ENCODE measurements around the gene KCNC3.

The KCNC3 gene

GRCh38 chr19:50318438-50318837, 10.7 kb downstream of the KCNC3 start:
- Histone ChIP-seq H3K27me3 (ENCODE audit: insufficient read depth, insufficient read length) (no peaks in the 10 kb centered on the region), H3K9me3 (ENCODE audit: insufficient read depth, low read length) (no peaks in the 10 kb centered on the region), H3K9ac (ENCODE audit: insufficient read length, low read depth) (no peak overlapping the region), H3K4me3 (ENCODE audit: insufficient read length, low read depth) (no peak overlapping the region), H3K36me3 (ENCODE audit: insufficient read depth, insufficient read length, low read length) (peaks cover 39% of the 10 kb centered on the region), H3K4me1 (ENCODE audit: insufficient read depth, insufficient read length) (peaks cover 5% of the 10 kb centered on the region)
- DNase-seq (ENCODE audit: low read depth, low spot score) = no peak
- TF ChIP-seq SUZ12 (IDR thresholded peaks at IDR 0.05; ENCODE audit: extremely low read depth, insufficient read depth, insufficient read length) (no peak), ZNF274 (IDR thresholded peaks at IDR 0.05; ENCODE audit: low read depth, low read length) (no peak), YY1 (IDR thresholded peaks at IDR 0.05; ENCODE audit: insufficient read depth, insufficient read length) (no peak)

- no peak for TF ChIP-seq SUZ12 (IDR thresholded peaks at IDR 0.05; ENCODE audit: extremely low read depth, insufficient read depth, insufficient read length)
- no peak for TF ChIP-seq YY1 (IDR thresholded peaks at IDR 0.05; ENCODE audit: insufficient read depth, insufficient read length)
- no peak for TF ChIP-seq ZNF274 (IDR thresholded peaks at IDR 0.05; ENCODE audit: low read depth, low read length)
- no peak overlapping the region for H3K4me3 ChIP-seq (ENCODE audit: insufficient read length, low read depth)
- H3K4me1 ChIP-seq (ENCODE audit: insufficient read depth, insufficient read length) = peaks cover 5% of the 10 kb centered on the region
- no peak for DNase-seq (ENCODE audit: low read depth, low spot score)
- H3K9me3 ChIP-seq (ENCODE audit: insufficient read depth, low read length) = no peaks in the 10 kb centered on the region
- no peak overlapping the region for H3K9ac ChIP-seq (ENCODE audit: insufficient read length, low read depth)
- peaks cover 28% of the 10 kb centered on the region for H3K36me3 ChIP-seq (ENCODE audit: insufficient read depth, insufficient read length, low read length)
- H3K27me3 ChIP-seq (ENCODE audit: insufficient read depth, insufficient read length) = no peaks in the 10 kb centered on the region
Measured at GRCh38 chr19:50317115-50317514, 12.1 kb downstream of the KCNC3 start.

- H3K4me3 ChIP-seq (ENCODE audit: insufficient read length, low read depth) = no peak overlapping the region
- peaks cover 5% of the 10 kb centered on the region for H3K4me1 ChIP-seq (ENCODE audit: insufficient read depth, insufficient read length)
- H3K9ac ChIP-seq (ENCODE audit: insufficient read length, low read depth) = no peak overlapping the region
- H3K27me3 ChIP-seq (ENCODE audit: insufficient read depth, insufficient read length) = peaks cover 1% of the 10 kb centered on the region
- peaks cover 27% of the 10 kb centered on the region for H3K36me3 ChIP-seq (ENCODE audit: insufficient read depth, insufficient read length, low read length)
- H3K9me3 ChIP-seq (ENCODE audit: insufficient read depth, low read length) = no peaks in the 10 kb centered on the region
- DNase-seq (ENCODE audit: low read depth, low spot score) = no peak
- no peak for TF ChIP-seq YY1 (IDR thresholded peaks at IDR 0.05; ENCODE audit: insufficient read depth, insufficient read length)
- TF ChIP-seq SUZ12 (IDR thresholded peaks at IDR 0.05; ENCODE audit: extremely low read depth, insufficient read depth, insufficient read length) = no peak
- TF ChIP-seq ZNF274 (IDR thresholded peaks at IDR 0.05; ENCODE audit: low read depth, low read length) = no peak
Measured at GRCh38 chr19:50315773-50316448, 13.3 kb downstream of the KCNC3 start.

- no peak for TF ChIP-seq ZNF274 (IDR thresholded peaks at IDR 0.05; ENCODE audit: low read depth, low read length)
- TF ChIP-seq YY1 (IDR thresholded peaks at IDR 0.05; ENCODE audit: insufficient read depth, insufficient read length) = no peak
- no peak for TF ChIP-seq SUZ12 (IDR thresholded peaks at IDR 0.05; ENCODE audit: extremely low read depth, insufficient read depth, insufficient read length)
- peak overlapping the region; percentile 45 for H3K4me3 ChIP-seq (ENCODE audit: insufficient read length, low read depth)
- H3K36me3 ChIP-seq (ENCODE audit: insufficient read depth, insufficient read length, low read length) = peaks cover 24% of the 10 kb centered on the region
- peak overlapping the region; percentile 78 for H3K9ac ChIP-seq (ENCODE audit: insufficient read length, low read depth)
- H3K27me3 ChIP-seq (ENCODE audit: insufficient read depth, insufficient read length) = peaks cover 10% of the 10 kb centered on the region
- no peaks in the 10 kb centered on the region for H3K9me3 ChIP-seq (ENCODE audit: insufficient read depth, low read length)
- peaks cover 5% of the 10 kb centered on the region for H3K4me1 ChIP-seq (ENCODE audit: insufficient read depth, insufficient read length)
- no peak for DNase-seq (ENCODE audit: low read depth, low spot score)
Measured at GRCh38 chr19:50314724-50315708, 14.2 kb downstream of the KCNC3 start.

- DNase-seq (ENCODE audit: low read depth, low spot score) = no peak
- Histone ChIP-seq H3K4me3 (ENCODE audit: insufficient read length, low read depth) (peak overlapping the region; percentile 57), H3K36me3 (ENCODE audit: insufficient read depth, insufficient read length, low read length) (peaks cover 16% of the 10 kb centered on the region), H3K27me3 (ENCODE audit: insufficient read depth, insufficient read length) (peaks cover 19% of the 10 kb centered on the region), H3K9ac (ENCODE audit: insufficient read length, low read depth) (peak overlapping the region; percentile 85), H3K4me1 (ENCODE audit: insufficient read depth, insufficient read length) (peaks cover 5% of the 10 kb centered on the region), H3K9me3 (ENCODE audit: insufficient read depth, low read length) (peaks cover 2% of the 10 kb centered on the region; the same call in 1 of the 2 replicates)
- TF ChIP-seq ZNF274 (IDR thresholded peaks at IDR 0.05; ENCODE audit: low read depth, low read length) = no peak
- TF ChIP-seq SUZ12 (IDR thresholded peaks at IDR 0.05; ENCODE audit: extremely low read depth, insufficient read depth, insufficient read length) = no peak
- TF ChIP-seq YY1 (IDR thresholded peaks at IDR 0.05; ENCODE audit: insufficient read depth, insufficient read length) = no peak
Measured at GRCh38 chr19:50313812-50314536, 15.2 kb downstream of the KCNC3 start.

GRCh38 chr19:50312967-50313811, 16.0 kb downstream of the KCNC3 start:
- DNase-seq (ENCODE audit: low read depth, low spot score) = no peak
- H3K9ac ChIP-seq (ENCODE audit: insufficient read length, low read depth) = peak overlapping the region; percentile 85
- TF ChIP-seq ZNF274 (IDR thresholded peaks at IDR 0.05; ENCODE audit: low read depth, low read length) = no peak
- no peak for TF ChIP-seq SUZ12 (IDR thresholded peaks at IDR 0.05; ENCODE audit: extremely low read depth, insufficient read depth, insufficient read length)
- no peak for TF ChIP-seq YY1 (IDR thresholded peaks at IDR 0.05; ENCODE audit: insufficient read depth, insufficient read length)
- H3K36me3 ChIP-seq (ENCODE audit: insufficient read depth, insufficient read length, low read length) = peaks cover 10% of the 10 kb centered on the region
- peak overlapping the region; percentile 57 for H3K4me3 ChIP-seq (ENCODE audit: insufficient read length, low read depth)
- H3K4me1 ChIP-seq (ENCODE audit: insufficient read depth, insufficient read length) = peaks cover 5% of the 10 kb centered on the region
- peaks cover 10% of the 10 kb centered on the region for H3K9me3 ChIP-seq (ENCODE audit: insufficient read depth, low read length)
- H3K27me3 ChIP-seq (ENCODE audit: insufficient read depth, insufficient read length) = peaks cover 27% of the 10 kb centered on the region

Data from NT2/D1 (cell line).